Measurements from ENCODE around the gene STRBP.

- TF ChIP-seq CTCF (conservative IDR thresholded peaks at IDR 0.05; ENCODE audit: low read depth, low read length), result no peak
- TF ChIP-seq USF2 (IDR thresholded peaks at IDR 0.05; ENCODE audit: low read depth, low read length), result no peak
- TF ChIP-seq MAFK (IDR thresholded peaks at IDR 0.05; ENCODE audit: low read depth, low read length), result no peak
- TF ChIP-seq MXI1 (IDR thresholded peaks at IDR 0.05; ENCODE audit: borderline replicate concordance, low read depth, low read length), result no peak
- TF ChIP-seq ELK1 (IDR thresholded peaks at IDR 0.05; ENCODE audit: borderline replicate concordance, low read depth, low read length), result no peak
- no peak for TF ChIP-seq POLR2A (IDR thresholded peaks at IDR 0.05; ENCODE audit: low read depth, low read length)
- TF ChIP-seq CEBPB (IDR thresholded peaks at IDR 0.05; ENCODE audit: low read depth, low read length), result no peak
- no peak for TF ChIP-seq NFE2L2 (IDR thresholded peaks at IDR 0.05; ENCODE audit: low read depth, low read length)
These were observed 19.8 kb downstream of the STRBP start for GRCh38 chr9:123248630-123249029.

Measured in IMR-90 (cell line).